A673 (cell line): ENCODE results near the gene DUSP8.

Experiments used
- CTCF ChIP-seq: fragments of 300-800, 200-600 bp; sonication (generic); conservative IDR thresholded peaks from 2 replicates; pipeline ENCODE4 v1.5.1; 2017; ENCODE audit warnings: low read depth, mild to moderate bottlenecking, antibody characterized with exemption, low read length, moderate library complexity, mixed read lengths
- EZH2 ChIP-seq: fragments of 200-600 bp; sonication (generic); IDR thresholded peaks from 2 replicates; pipeline ENCODE4 v1.6.1; 2017; ENCODE audit warnings: borderline replicate concordance, low read depth, mild to moderate bottlenecking, mixed read lengths, antibody characterized with exemption, low read length; ENCODE audit not compliant: poor library complexity, severe bottlenecking

DNA sequence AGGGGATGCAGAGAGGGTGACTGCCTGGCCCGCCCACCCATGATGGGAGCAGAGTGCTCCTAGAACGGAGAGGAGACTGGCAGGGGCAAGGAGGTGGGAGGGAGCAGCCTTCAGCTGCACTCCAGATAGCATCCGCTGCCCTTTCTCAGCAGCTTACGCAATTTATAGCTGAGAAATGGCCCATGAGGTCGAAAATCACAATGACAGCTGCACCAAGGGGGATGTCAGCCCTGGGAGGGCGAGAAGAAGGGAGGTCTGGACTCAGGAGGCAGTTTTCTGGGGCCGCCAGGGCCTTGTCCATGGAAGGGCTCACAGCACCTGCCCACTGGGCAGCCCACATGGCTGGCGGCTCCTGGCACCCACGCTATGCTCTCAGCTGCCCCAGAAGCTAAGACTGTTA lies 67.9 kb downstream of the DUSP8 start:
- TF ChIP-seq CTCF (no peak), EZH2 (no peak)
